MCF 10A (cell line): ENCODE data around the gene PDE2A. TPM values are rescaled to one million over a fixed set of nuclear protein-coding genes. Genes with fewer than 3 reads are reported as not detected.

ENCODE experiments used
- BruUV-seq: library from RNA; stranded (reverse); fragments of 400-500 nt; replicated peaks from 2 replicates; lab custom pipeline; 2021; lab: Mats Ljungman, UMichigan
- CTCF ChIA-PET: fragments of 300-600 bp; sonication (Branson Sonifier 250); formaldehyde crosslinking; extraction: SDS; loops from one replicate; lab custom pipeline; 2021; ENCODE audit warnings: antibody characterized with exemption, inconsistent platforms; lab: Yijun Ruan, JAX
- POLR2A ChIA-PET: fragments of 300-600, 350-650 bp; sonication (Branson Sonifier 250); formaldehyde crosslinking; extraction: SDS; loops from one replicate; lab custom pipeline; 2020; ENCODE audit warnings: antibody characterized with exemption, inconsistent platforms; lab: Yijun Ruan, JAX
- DNase-seq: peaks from one replicate; pipeline ENCODE4 v3.0.0-alpha.2; 2018; ENCODE audit not compliant: unreplicated experiment
- H3K27ac Mint-ChIP-seq: one replicate; pipeline ENCODE4 v1.8.0; 2022; ENCODE audit warnings: mild to moderate bottlenecking, low read depth, mixed read lengths; ENCODE audit not compliant: unreplicated experiment
- H3K27me3 Mint-ChIP-seq: one replicate; pipeline ENCODE4 v1.8.0; 2022; ENCODE audit warnings: mixed read lengths; ENCODE audit not compliant: insufficient read depth, unreplicated experiment
- H3K36me3 Mint-ChIP-seq: one replicate; pipeline ENCODE4 v1.8.0; 2022; ENCODE audit warnings: mild to moderate bottlenecking, moderate library complexity, mixed read lengths; ENCODE audit not compliant: insufficient read depth, unreplicated experiment
- H3K4me1 Mint-ChIP-seq: one replicate; pipeline ENCODE4 v1.8.0; 2022; ENCODE audit warnings: mixed read lengths; ENCODE audit not compliant: insufficient read depth, unreplicated experiment
- H3K4me3 Mint-ChIP-seq: one replicate; pipeline ENCODE4 v1.8.0; 2022; ENCODE audit warnings: mild to moderate bottlenecking, moderate library complexity, mixed read lengths; ENCODE audit not compliant: unreplicated experiment
- H3K9me3 Mint-ChIP-seq: one replicate; pipeline ENCODE4 v1.8.0; 2022; ENCODE audit warnings: mixed read lengths; ENCODE audit not compliant: unreplicated experiment
- CTCF ChIP-seq: fragments of 200-600 bp; IDR thresholded peaks from one replicate; pipeline ENCODE4 v1.8.0; 2022; ENCODE audit warnings: antibody characterized with exemption, mild to moderate bottlenecking; ENCODE audit not compliant: unreplicated experiment
- intact Hi-C: fragments of 100-400 bp; cut with micrococcal nuclease; formaldehyde crosslinking; loops from 2 replicates; pipeline ENCODE4 v1.14.1; 2022
- total RNA-seq: library from RNA; stranded (reverse); gene quantifications from 2 replicates; pipeline ENCODE4 v1.2.3, GENCODE V29; 2022

The PDE2A gene
- total RNA-seq, 1 experiment from 2014 or later: 1.9 TPM

- Mint-ChIP-seq H3K36me3 (no peaks in the 10 kb centered on the region), H3K27me3 (peaks cover 42% of the 10 kb centered on the region), H3K4me1 (no peaks in the 10 kb centered on the region), H3K4me3 (no peak overlapping the region), H3K9me3 (no peaks in the 10 kb centered on the region), H3K27ac (no peak overlapping the region)
- DNase-seq: no peak
- no peak for TF ChIP-seq CTCF
- BruUV-seq: no TSS peak
- CTCF ChIA-PET: no interaction called here
- intact Hi-C loops: no loop called here
- POLR2A ChIA-PET: no interaction called here
These were observed 12.7 kb downstream of the PDE2A start for GRCh38 chr11:72661486-72661885.

- no peak for TF ChIP-seq CTCF
- H3K4me3 Mint-ChIP-seq: no peak overlapping the region
- intact Hi-C loops: no loop called here
- no peaks in the 10 kb centered on the region for H3K9me3 Mint-ChIP-seq
- H3K27me3 Mint-ChIP-seq: peaks cover 32% of the 10 kb centered on the region
- H3K36me3 Mint-ChIP-seq: no peaks in the 10 kb centered on the region
- CTCF ChIA-PET: interaction anchor here (0.6 to 2.0 kb wide), 4 partner anchors 9 to 178 kb away, joined by 3 to 8 read pairs (median 6); no protein-coding TSS in a partner anchor
- H3K27ac Mint-ChIP-seq: no peak overlapping the region
- no TSS peak for BruUV-seq
- no peaks in the 10 kb centered on the region for H3K4me1 Mint-ChIP-seq
- POLR2A ChIA-PET: no interaction called here
- DNase-seq: no peak
These were observed 15.1 kb downstream of the PDE2A start for GRCh38 chr11:72658989-72659640.

GRCh38 chr11:72657411-72658100, 16.7 kb downstream of the PDE2A start:
- ChIA-PET POLR2A (no interaction called here), CTCF (interaction anchor here (1.1 to 2.0 kb wide), 2 partner anchors 14 to 72 kb away, joined by 3 to 6 read pairs; no protein-coding TSS in a partner anchor)
- BruUV-seq: no TSS peak
- H3K4me1 Mint-ChIP-seq: no peaks in the 10 kb centered on the region
- intact Hi-C loops: no loop called here
- H3K36me3 Mint-ChIP-seq: no peaks in the 10 kb centered on the region
- H3K27ac Mint-ChIP-seq: no peak overlapping the region
- no peak for TF ChIP-seq CTCF
- no peak overlapping the region for H3K4me3 Mint-ChIP-seq
- H3K27me3 Mint-ChIP-seq: peaks cover 25% of the 10 kb centered on the region
- no peaks in the 10 kb centered on the region for H3K9me3 Mint-ChIP-seq
- no peak for DNase-seq

GRCh38 chr11:72655896-72656464, 18.2 kb downstream of the PDE2A start:
- Mint-ChIP-seq H3K27ac (no peak overlapping the region), H3K4me3 (no peak overlapping the region), H3K27me3 (peaks cover 12% of the 10 kb centered on the region), H3K36me3 (no peaks in the 10 kb centered on the region), H3K9me3 (no peaks in the 10 kb centered on the region), H3K4me1 (no peaks in the 10 kb centered on the region)
- no TSS peak for BruUV-seq
- POLR2A ChIA-PET: no interaction called here
- CTCF ChIA-PET: interaction anchor here (0.6 to 1.2 kb wide), 4 partner anchors 27 to 222 kb away, joined by 3 to 4 read pairs (median 3); no protein-coding TSS in a partner anchor
- DNase-seq: no peak
- TF ChIP-seq CTCF: no peak
- intact Hi-C loops: no loop called here
